ENCODE results near the gene RAP2A.

DNA sequence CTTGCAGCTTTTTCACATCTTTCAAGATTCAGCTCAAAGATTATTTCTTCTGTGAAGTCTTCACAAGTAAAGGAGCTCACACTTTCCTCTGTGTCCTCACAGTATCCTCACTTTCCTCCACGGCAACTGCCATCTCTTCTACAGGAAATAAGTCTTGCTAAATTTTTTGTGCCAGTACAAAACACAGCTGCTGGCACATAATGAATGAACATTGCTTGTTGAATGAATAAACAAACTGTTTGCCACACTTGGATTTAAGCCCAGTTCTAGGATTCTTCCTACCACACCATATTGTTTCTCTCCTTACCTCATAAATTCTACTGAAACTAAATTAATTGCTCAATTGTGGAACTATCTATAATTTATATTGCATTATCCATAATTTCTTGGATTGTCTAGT lies 59.5 kb downstream of the RAP2A start:
- TF ChIP-seq, protein P1, sequence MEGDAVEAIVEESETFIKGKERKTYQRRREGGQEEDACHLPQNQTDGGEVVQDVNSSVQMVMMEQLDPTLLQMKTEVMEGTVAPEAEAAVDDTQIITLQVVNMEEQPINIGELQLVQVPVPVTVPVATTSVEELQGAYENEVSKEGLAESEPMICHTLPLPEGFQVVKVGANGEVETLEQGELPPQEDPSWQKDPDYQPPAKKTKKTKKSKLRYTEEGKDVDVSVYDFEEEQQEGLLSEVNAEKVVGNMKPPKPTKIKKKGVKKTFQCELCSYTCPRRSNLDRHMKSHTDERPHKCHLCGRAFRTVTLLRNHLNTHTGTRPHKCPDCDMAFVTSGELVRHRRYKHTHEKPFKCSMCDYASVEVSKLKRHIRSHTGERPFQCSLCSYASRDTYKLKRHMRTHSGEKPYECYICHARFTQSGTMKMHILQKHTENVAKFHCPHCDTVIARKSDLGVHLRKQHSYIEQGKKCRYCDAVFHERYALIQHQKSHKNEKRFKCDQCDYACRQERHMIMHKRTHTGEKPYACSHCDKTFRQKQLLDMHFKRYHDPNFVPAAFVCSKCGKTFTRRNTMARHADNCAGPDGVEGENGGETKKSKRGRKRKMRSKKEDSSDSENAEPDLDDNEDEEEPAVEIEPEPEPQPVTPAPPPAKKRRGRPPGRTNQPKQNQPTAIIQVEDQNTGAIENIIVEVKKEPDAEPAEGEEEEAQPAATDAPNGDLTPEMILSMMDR (IDR thresholded peaks at IDR 0.05): no peak
- TF ChIP-seq POLR2A (IDR thresholded peaks at IDR 0.05): no peak

Data from adrenal gland (tissue), 5 donors.